ENCODE results near the gene NOXO1.

DNA sequence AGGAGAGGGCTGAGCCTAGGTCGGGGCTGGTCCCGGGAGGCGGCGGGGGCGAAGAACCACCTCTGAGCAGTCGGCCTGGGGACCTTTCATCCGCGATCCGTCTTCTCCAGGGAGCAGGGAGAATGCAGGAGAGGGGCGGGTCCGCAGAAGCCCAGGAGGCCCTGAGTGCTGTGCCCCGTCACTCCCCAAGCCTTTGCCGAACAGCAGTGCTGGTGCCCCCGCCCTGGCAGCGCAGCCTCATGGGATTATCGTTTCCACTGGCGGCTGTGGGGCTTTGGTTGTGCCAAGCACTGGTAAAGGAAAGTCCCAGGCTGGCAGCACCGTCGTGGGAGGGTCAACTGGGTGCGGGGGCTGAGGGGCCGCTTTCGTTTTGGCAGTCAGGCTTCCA is 8.8 kb downstream of the NOXO1 start:
- TF ChIP-seq, protein P1, sequence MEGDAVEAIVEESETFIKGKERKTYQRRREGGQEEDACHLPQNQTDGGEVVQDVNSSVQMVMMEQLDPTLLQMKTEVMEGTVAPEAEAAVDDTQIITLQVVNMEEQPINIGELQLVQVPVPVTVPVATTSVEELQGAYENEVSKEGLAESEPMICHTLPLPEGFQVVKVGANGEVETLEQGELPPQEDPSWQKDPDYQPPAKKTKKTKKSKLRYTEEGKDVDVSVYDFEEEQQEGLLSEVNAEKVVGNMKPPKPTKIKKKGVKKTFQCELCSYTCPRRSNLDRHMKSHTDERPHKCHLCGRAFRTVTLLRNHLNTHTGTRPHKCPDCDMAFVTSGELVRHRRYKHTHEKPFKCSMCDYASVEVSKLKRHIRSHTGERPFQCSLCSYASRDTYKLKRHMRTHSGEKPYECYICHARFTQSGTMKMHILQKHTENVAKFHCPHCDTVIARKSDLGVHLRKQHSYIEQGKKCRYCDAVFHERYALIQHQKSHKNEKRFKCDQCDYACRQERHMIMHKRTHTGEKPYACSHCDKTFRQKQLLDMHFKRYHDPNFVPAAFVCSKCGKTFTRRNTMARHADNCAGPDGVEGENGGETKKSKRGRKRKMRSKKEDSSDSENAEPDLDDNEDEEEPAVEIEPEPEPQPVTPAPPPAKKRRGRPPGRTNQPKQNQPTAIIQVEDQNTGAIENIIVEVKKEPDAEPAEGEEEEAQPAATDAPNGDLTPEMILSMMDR (IDR thresholded peaks at IDR 0.05): no peak
- no peak for TF ChIP-seq POLR2A (IDR thresholded peaks at IDR 0.05)

Data from lower leg skin (tissue), 3 donors.